GM23248 (cell line): ENCODE measurements around the gene TNK1.

ENCODE experiments used
- EZH2 ChIP-seq: fragments of 200-600 bp; sonication (generic); IDR thresholded peaks from 2 replicates; pipeline ENCODE4 v1.6.1; 2018; ENCODE audit warnings: antibody characterized with exemption, mild to moderate bottlenecking; ENCODE audit not compliant: insufficient read depth, poor library complexity, severe bottlenecking
- EZH2phosphoT487 ChIP-seq: fragments of 200-600 bp; sonication (generic); IDR thresholded peaks from 2 replicates; pipeline ENCODE4 v1.6.1; 2018; ENCODE audit warnings: antibody characterized with exemption, moderate library complexity, mild to moderate bottlenecking, low read depth; ENCODE audit not compliant: insufficient read depth

DNA sequence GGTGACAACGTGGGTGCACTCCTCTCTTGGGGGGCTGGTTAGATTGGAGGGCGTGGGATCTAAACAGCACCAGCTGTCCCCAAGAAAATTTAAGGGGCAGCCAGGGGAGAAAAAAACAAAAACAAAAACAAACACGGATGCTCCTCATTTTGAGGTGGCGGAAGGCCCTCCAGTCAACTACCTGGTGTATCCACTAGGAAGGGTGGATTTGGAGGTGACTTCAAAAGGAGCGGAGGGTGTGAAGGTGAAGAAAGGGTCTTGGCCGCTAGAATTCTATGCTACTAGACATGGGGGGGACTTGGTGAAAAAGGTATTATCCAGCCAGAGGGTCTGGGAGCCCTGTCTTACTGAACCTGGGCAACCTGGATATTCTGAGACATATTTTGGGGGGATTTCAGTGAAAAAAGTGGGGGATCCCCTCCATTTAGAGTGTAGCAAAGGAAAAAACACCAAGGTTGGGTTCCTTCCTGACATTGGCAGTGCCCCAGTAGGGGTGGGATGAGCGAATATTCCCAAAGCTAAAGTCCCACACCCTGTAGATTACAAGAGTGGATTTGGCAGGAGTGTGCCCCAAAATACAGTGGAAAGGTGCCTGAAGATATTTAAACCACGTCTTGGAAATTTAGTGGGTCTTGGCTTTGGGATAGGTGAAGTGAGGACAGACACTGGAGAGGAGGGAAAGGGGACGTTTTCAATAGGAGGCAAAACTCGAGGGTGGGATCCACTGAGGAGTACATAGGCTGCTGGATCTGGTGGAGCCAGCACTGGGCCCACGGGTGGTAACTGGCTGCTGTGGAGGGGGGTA is 58.0 kb downstream of the TNK1 start:
- TF ChIP-seq EZH2, result peak; percentile 67
- no peak for TF ChIP-seq EZH2phosphoT487
